Activated CD4-positive, alpha-beta T cell treated with anti-CD3 and anti-CD28 coated beads, Interleukin-2, amount 10 ng/mL, durations not matched to agents 7 days and 5 days (primary cell): Measurements from ENCODE around the gene RORC. TPM values are rescaled to one million over a fixed set of nuclear protein-coding genes. Genes with fewer than 3 reads are reported as not detected.
A peak's percentile ranks its signal among the peaks of the same experiment; 100 is the strongest.

ENCODE experiments used
- CTCF ChIA-PET: fragments of 350-600 bp; sonication (Branson Sonifier 250); formaldehyde crosslinking; loops from one replicate; lab custom pipeline; 2021; ENCODE audit warnings: antibody characterized with exemption; lab: Charles Lee
- POLR2A ChIA-PET: fragments of 350-600 bp; sonication (Branson Sonifier 250); formaldehyde crosslinking; loops from one replicate; lab custom pipeline; 2021; ENCODE audit warnings: antibody characterized with exemption; lab: Charles Lee
- DNase-seq: peaks from one replicate; pipeline ENCODE4 v3.0.0-alpha.2; 2020
- H3K27ac Mint-ChIP-seq: one replicate; pipeline ENCODE4 v1.8.0; 2021; ENCODE audit warnings: mild to moderate bottlenecking, moderate library complexity, mixed read lengths
- H3K27me3 Mint-ChIP-seq: one replicate; pipeline ENCODE4 v1.8.0; 2021; ENCODE audit warnings: mixed read lengths
- H3K36me3 Mint-ChIP-seq: one replicate; pipeline ENCODE4 v1.8.0; 2021; ENCODE audit warnings: low read depth, mixed read lengths
- H3K4me1 Mint-ChIP-seq: one replicate; pipeline ENCODE4 v1.8.0; 2021; ENCODE audit warnings: mixed read lengths
- H3K4me3 Mint-ChIP-seq: one replicate; pipeline ENCODE4 v1.8.0; 2021; ENCODE audit warnings: mild to moderate bottlenecking, moderate library complexity, mixed read lengths
- H3K9me3 Mint-ChIP-seq: one replicate; pipeline ENCODE4 v1.8.0; 2021; ENCODE audit warnings: mixed read lengths
- total RNA-seq, 2 experiments: library from RNA; stranded (reverse); gene quantifications; one replicate each; pipeline ENCODE4 v1.2.3, GENCODE V29; 2021

The RORC gene
- total RNA-seq, 2 experiments from 2014 or later: 7.3 to 7.5 TPM

DNA sequence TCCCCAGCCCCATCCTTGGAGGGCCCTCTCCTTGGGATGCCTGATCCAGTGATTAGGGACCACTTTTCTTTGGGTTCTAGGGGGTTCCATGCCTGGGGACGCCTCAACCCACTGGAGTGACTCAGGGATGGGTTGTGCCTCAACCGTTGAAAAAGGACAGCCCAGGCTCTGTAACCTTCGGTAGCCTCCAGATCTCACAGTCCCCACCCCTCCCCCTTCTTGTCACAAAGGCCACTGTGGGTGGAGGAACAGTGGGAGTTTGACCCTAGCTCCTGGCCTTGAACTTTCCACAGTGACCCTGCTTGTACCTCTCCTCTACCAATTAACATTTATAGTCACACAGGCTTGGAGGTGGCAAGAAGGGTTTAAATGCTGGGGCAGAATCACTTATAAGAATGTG lies 2.6 kb upstream of the RORC start:
- peak overlapping the region; percentile 19 for H3K27ac Mint-ChIP-seq
- no peak overlapping the region for H3K4me3 Mint-ChIP-seq
- ChIA-PET CTCF (interaction anchor here (1.1 to 1.8 kb wide), 5 partner anchors 12 to 71 kb away, joined by 3 to 7 read pairs (median 4); partner anchors contain the start of gene MRPL9), POLR2A (no interaction called here)
- peaks cover 4% of the 10 kb centered on the region for H3K27me3 Mint-ChIP-seq
- no peak for DNase-seq
- peaks cover 2% of the 10 kb centered on the region for H3K36me3 Mint-ChIP-seq
- H3K4me1 Mint-ChIP-seq: peaks cover 75% of the 10 kb centered on the region
- H3K9me3 Mint-ChIP-seq: no peaks in the 10 kb centered on the region

DNA sequence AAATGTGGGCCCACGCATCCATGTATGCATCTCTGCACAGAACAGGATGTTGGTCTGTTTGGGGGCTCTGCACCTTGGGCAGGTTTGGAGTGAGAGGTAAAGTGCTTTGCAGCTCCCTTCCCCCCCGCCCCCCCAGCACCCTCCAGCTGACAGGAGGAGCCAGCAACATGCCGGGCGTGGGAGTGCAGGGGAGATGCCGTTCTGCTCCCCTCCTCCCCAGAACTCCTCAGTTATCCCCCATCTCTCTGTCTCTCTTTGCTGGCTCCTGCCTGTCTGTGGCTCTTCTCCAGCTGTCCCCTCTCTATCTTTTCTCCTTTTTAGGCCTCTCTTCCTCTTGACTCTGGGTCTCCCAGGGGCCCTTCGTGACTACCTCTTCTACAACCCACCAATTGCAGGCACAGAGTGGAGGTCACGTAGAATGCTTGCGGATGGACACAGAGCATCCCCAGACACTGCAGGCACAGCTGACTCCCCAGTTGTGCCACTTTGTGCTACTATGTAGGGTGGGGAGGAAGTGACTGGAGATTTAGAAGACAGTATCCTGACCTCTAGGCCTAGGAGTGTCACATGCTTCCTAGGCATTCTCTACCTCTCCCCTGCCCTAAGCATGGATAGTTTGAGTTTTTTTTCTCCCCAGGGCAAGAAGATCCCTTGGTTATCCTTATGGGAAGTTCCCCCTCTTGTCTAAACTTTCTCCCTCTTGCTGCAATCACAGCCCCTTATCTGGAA lies 1.7 kb upstream of the RORC start:
- H3K27ac Mint-ChIP-seq: no peak overlapping the region

GRCh38 chr1:151832318-151832980 lies 847 bp upstream of the RORC start:
- Mint-ChIP-seq H3K27ac (peak overlapping the region; percentile 79), H3K4me1 (peaks cover 84% of the 10 kb centered on the region), H3K27me3 (peaks cover 1% of the 10 kb centered on the region), H3K4me3 (peak overlapping the region; percentile 22), H3K36me3 (no peaks in the 10 kb centered on the region), H3K9me3 (no peaks in the 10 kb centered on the region)
- ChIA-PET CTCF (interaction anchor here (0.6 to 0.7 kb wide), 2 partner anchors 52 to 55 kb away, joined by 3 to 4 read pairs; no protein-coding TSS in a partner anchor), POLR2A (no interaction called here)
- DNase-seq: no peak

More for the DNA sequence above, 1.7 kb upstream of the RORC start:
- ChIA-PET POLR2A (no interaction called here), CTCF (interaction anchor here (0.7 to 1.8 kb wide), 2 partner anchors 15 to 52 kb away, joined by 4 to 7 read pairs; no protein-coding TSS in a partner anchor)
- H3K4me3 Mint-ChIP-seq: no peak overlapping the region
- peaks cover 79% of the 10 kb centered on the region for H3K4me1 Mint-ChIP-seq
- no peaks in the 10 kb centered on the region for H3K9me3 Mint-ChIP-seq
- H3K36me3 Mint-ChIP-seq: peaks cover 2% of the 10 kb centered on the region
- DNase-seq: no peak
- H3K27me3 Mint-ChIP-seq: peaks cover 4% of the 10 kb centered on the region

DNA sequence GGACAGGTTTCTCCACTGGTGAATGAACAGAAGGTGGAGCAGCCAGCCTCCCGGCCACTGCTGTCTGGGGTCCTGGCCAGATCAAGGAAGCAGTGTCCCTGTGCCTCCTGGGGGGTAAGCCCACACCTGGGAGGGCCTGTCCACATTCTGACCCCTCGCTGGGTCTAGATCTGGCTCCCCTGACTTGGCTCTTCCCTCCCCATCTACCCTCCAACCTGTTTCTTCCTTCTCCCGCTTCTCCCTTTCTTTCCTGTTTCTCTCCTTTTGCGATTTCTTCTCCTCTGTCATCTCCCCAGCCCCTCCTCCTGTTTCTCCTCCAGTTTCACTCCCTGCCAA lies 378 bp downstream of the RORC start:
- peaks cover 78% of the 10 kb centered on the region for H3K4me1 Mint-ChIP-seq
- POLR2A ChIA-PET: no interaction called here
- peak overlapping the region; percentile 44 for H3K4me3 Mint-ChIP-seq
- CTCF ChIA-PET: interaction anchor here (1.1 to 2.1 kb wide), 4 partner anchors 9 to 20 kb away, joined by 3 to 10 read pairs (median 8); no protein-coding TSS in a partner anchor
- no peaks in the 10 kb centered on the region for H3K36me3 Mint-ChIP-seq
- no peaks in the 10 kb centered on the region for H3K27me3 Mint-ChIP-seq
- no peak for DNase-seq
- no peaks in the 10 kb centered on the region for H3K9me3 Mint-ChIP-seq
- H3K27ac Mint-ChIP-seq: peak overlapping the region; percentile 81

DNA sequence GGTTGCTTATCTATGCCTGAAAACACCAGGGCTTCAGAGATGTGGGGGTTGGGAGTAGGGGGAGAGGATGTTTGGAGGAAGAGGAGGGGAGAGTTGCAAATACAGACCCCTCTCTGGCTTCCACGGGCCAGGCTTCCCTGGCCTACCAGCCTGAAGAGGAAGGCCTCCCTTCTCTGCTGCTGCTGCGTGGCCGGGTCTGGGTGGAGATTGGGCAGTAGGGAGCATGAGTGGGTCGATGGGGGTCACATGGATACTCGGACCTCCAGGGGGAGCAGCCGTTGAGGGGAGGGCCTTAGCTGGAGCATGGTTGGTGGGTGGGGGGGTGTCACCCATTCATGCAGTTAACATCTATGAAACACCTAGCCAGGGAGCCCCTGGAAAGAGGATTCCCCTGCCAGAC lies 1.5 kb downstream of the RORC start:
- H3K36me3 Mint-ChIP-seq: no peaks in the 10 kb centered on the region
- H3K27me3 Mint-ChIP-seq: no peaks in the 10 kb centered on the region

GRCh38 chr1:151829352-151830046 lies 2.1 kb downstream of the RORC start:
- H3K4me3 Mint-ChIP-seq: peak overlapping the region; percentile 3
- H3K36me3 Mint-ChIP-seq: no peaks in the 10 kb centered on the region
- no peaks in the 10 kb centered on the region for H3K27me3 Mint-ChIP-seq
- CTCF ChIA-PET: interaction anchor here (1.7 to 2.1 kb wide), 3 partner anchors 9 to 14 kb away, joined by 3 to 9 read pairs (median 7); no protein-coding TSS in a partner anchor
- DNase-seq: no peak
- H3K27ac Mint-ChIP-seq: peak overlapping the region; percentile 81
- peaks cover 75% of the 10 kb centered on the region for H3K4me1 Mint-ChIP-seq
- no peaks in the 10 kb centered on the region for H3K9me3 Mint-ChIP-seq
- POLR2A ChIA-PET: interaction anchor here (1.1 kb wide), 1 partner anchor 39 kb away, joined by 5 read pairs; the partner anchor contains the start of gene TDRKH

More for the DNA sequence above, 1.5 kb downstream of the RORC start:
- no peak for DNase-seq
- CTCF ChIA-PET: interaction anchor here (0.7 to 2.1 kb wide), 8 partner anchors 8 to 67 kb away, joined by 3 to 10 read pairs (median 3); partner anchors contain the start of gene MRPL9
- POLR2A ChIA-PET: interaction anchor here (1.1 kb wide), 1 partner anchor 40 kb away, joined by 5 read pairs; the partner anchor contains the start of gene TDRKH
- no peaks in the 10 kb centered on the region for H3K9me3 Mint-ChIP-seq
- H3K27ac Mint-ChIP-seq: peak overlapping the region; percentile 81
- H3K4me1 Mint-ChIP-seq: peaks cover 78% of the 10 kb centered on the region
- no peak overlapping the region for H3K4me3 Mint-ChIP-seq

DNA sequence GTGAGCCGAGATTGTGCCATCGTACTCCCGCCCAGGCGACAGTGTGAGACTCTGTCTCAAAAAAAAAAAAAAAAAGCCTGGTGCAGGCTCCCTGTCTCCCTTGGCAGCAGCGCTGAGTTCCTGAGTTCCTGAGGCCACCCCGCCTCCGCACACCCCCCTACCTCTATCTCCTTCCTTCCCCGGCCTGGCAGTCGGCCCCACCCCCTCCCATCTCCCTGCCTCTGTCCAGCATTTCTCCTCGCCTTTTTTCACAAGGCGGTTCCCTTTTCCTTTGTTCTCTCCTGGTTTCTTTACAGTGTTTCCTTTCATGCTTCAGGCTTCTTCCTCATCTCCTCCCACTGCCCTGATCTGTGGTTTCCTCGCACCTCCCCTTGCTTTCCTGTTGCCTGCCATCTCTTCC lies 2.7 kb downstream of the RORC start:
- no peaks in the 10 kb centered on the region for H3K36me3 Mint-ChIP-seq
- ChIA-PET CTCF (interaction anchor here (0.8 to 3.7 kb wide), 4 partner anchors 8 to 46 kb away, joined by 3 to 18 read pairs (median 6); no protein-coding TSS in a partner anchor), POLR2A (no interaction called here)
- H3K9me3 Mint-ChIP-seq: no peaks in the 10 kb centered on the region
- peak overlapping the region; percentile 3 for H3K4me3 Mint-ChIP-seq
- peaks cover 69% of the 10 kb centered on the region for H3K4me1 Mint-ChIP-seq
- no peaks in the 10 kb centered on the region for H3K27me3 Mint-ChIP-seq
- H3K27ac Mint-ChIP-seq: peak overlapping the region; percentile 81
- no peak for DNase-seq

- Mint-ChIP-seq H3K4me3 (peak overlapping the region; percentile 3), H3K36me3 (no peaks in the 10 kb centered on the region), H3K9me3 (no peaks in the 10 kb centered on the region), H3K27ac (peak overlapping the region; percentile 81), H3K4me1 (peaks cover 63% of the 10 kb centered on the region), H3K27me3 (no peaks in the 10 kb centered on the region)
- ChIA-PET POLR2A (no interaction called here), CTCF (interaction anchor here (1.0 to 3.7 kb wide), 4 partner anchors 9 to 45 kb away, joined by 3 to 18 read pairs (median 6); no protein-coding TSS in a partner anchor)
- DNase-seq: no peak
Measured at GRCh38 chr1:151827853-151828252, 3.7 kb downstream of the RORC start.

- CTCF ChIA-PET: interaction anchor here (3.7 kb wide), 1 partner anchor 11 kb away, joined by 18 read pairs; no protein-coding TSS in a partner anchor
- peaks cover 66% of the 10 kb centered on the region for H3K4me1 Mint-ChIP-seq
- H3K27me3 Mint-ChIP-seq: no peaks in the 10 kb centered on the region
- no peaks in the 10 kb centered on the region for H3K9me3 Mint-ChIP-seq
- H3K4me3 Mint-ChIP-seq: peak overlapping the region; percentile 65
- no peaks in the 10 kb centered on the region for H3K36me3 Mint-ChIP-seq
- POLR2A ChIA-PET: no interaction called here
- H3K27ac Mint-ChIP-seq: peak overlapping the region; percentile 84
- no peak for DNase-seq
Measured at GRCh38 chr1:151825751-151826660, 5.6 kb downstream of the RORC start.

DNA sequence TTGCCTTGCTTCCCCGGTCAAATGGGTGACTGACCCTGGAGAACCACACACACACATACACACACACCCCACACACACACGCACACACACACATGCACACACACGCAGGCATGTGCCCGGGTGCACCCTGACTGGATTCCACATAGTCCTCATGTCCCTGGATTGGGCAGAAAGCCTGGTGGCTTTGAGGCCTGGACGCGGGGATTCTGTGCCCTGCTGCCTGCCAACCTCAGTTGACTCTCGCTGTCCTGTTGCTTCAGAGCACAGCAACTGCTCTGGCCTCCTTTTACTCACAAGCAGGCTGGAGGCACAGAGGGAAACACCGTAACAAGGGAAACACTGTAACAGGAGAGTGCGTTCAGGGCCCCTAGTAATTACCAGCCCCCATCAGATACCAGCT lies 6.4 kb downstream of the RORC start:
- no peaks in the 10 kb centered on the region for H3K9me3 Mint-ChIP-seq
- DNase-seq: no peak
- H3K27ac Mint-ChIP-seq: peak overlapping the region; percentile 11
- H3K27me3 Mint-ChIP-seq: no peaks in the 10 kb centered on the region
- peaks cover 67% of the 10 kb centered on the region for H3K4me1 Mint-ChIP-seq
- ChIA-PET CTCF (interaction anchor here (1.9 to 3.7 kb wide), 2 partner anchors 12 to 15 kb away, joined by 4 to 18 read pairs; no protein-coding TSS in a partner anchor), POLR2A (no interaction called here)
- H3K4me3 Mint-ChIP-seq: peak overlapping the region; percentile 65
- H3K36me3 Mint-ChIP-seq: no peaks in the 10 kb centered on the region

- no peaks in the 10 kb centered on the region for H3K36me3 Mint-ChIP-seq
- ChIA-PET CTCF (interaction anchor here (2.0 kb wide), 1 partner anchor 8 kb away, joined by 10 read pairs; the partner anchor contains the start of gene RORC), POLR2A (no interaction called here)
- peaks cover 60% of the 10 kb centered on the region for H3K4me1 Mint-ChIP-seq
- peak overlapping the region; percentile 44 for H3K27ac Mint-ChIP-seq
- DNase-seq: no peak
- H3K9me3 Mint-ChIP-seq: no peaks in the 10 kb centered on the region
- H3K27me3 Mint-ChIP-seq: no peaks in the 10 kb centered on the region
- peak overlapping the region; percentile 43 for H3K4me3 Mint-ChIP-seq
Measured at GRCh38 chr1:151823175-151823574, 8.4 kb downstream of the RORC start.
